ENCODE measurements around the gene TRPM1. TPM values are rescaled to one million over a fixed set of nuclear protein-coding genes. Genes with fewer than 3 reads are reported as not detected.

TRPM1 gene
- total RNA-seq, 1 donor from 2014 or later = not detected

DNA sequence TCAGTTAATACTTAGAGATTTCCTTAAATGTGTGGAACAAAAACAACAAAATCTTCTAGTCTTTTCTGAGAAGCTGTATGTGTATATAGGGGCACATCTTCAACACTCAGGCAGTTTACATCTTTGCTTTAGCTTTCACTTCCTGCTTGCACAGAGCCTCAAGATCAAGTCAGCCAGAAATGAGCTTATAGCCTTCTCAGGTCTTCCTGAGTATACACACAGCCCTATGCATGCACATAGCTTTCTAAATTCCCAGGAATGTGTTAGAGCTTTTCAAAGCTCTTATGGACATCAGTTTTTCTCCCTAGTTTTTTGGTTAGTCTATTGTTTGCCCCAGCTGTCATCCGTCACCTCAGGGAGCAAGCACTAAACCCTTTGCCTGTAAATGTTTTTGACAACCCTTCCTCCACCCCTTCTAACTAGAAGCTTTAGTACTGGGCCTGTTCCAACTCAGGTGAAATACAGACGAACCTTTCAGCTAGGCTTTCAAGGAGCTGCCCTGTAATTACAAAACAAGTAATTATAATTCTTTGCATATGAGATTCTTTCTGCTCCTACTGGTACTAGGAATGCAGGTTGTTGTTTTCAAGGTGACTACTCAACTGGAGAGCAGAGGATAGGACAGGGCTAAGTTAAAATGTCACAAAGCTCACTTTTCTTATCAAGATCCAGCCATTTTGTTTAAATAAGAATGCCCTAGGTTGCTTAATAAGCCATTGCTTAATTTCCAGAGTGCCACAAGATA is 87.5 kb downstream of the TRPM1 start:
- H3K36me3 ChIP-seq (ENCODE audit: control insufficient read depth in 3 of 3, insufficient read depth in 3 of 3, low read length in 3 of 3) = no peaks in the 10 kb centered on the region
- no peak overlapping the region for H3K9ac ChIP-seq (ENCODE audit: low read depth in 1 of 3, low read length in 3 of 3)
- no peak overlapping the region for H3K4me3 ChIP-seq (ENCODE audit: low read length in 3 of 3)
- H3K27me3 ChIP-seq (ENCODE audit: control insufficient read depth in 3 of 3, insufficient read depth in 3 of 3, low read length in 3 of 3) = no peaks in the 10 kb centered on the region
- H3K27ac ChIP-seq (ENCODE audit: low read depth, low read length) = no peak overlapping the region
- H3K9me3 ChIP-seq (ENCODE audit: control insufficient read depth in 3 of 3, low read length in 3 of 3) = peaks cover 0 to 5% (median 0%) of the 10 kb centered on the region in 3 donors
- no peaks in the 10 kb centered on the region for H3K4me1 ChIP-seq (ENCODE audit: control insufficient read depth in 3 of 3, insufficient read depth in 3 of 3, low read length in 3 of 3)

DNA sequence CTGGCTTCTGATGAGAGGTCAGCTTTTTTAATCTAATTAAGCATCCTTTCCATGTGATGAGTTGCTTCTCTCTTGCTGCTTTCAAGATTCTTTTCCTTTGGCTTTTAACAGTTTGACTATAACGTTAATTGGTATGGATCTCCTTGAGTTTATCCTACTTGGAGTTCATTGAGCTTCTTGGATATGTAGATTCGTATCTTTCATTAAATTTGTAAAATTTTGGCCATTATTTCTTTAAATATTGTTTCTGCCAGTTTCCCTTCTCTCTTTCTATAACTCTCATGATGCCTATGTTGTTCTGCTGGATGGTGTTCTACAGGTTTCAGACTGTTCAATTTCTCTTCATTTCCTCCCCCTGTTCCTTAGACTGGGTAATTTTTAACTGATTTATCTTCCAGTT is 89.1 kb downstream of the TRPM1 start:
- Histone ChIP-seq H3K36me3 (ENCODE audit: control insufficient read depth in 3 of 3, insufficient read depth in 3 of 3, low read length in 3 of 3) (no peaks in the 10 kb centered on the region), H3K4me3 (ENCODE audit: low read length in 3 of 3) (no peak overlapping the region), H3K27me3 (ENCODE audit: control insufficient read depth in 3 of 3, insufficient read depth in 3 of 3, low read length in 3 of 3) (no peaks in the 10 kb centered on the region), H3K4me1 (ENCODE audit: control insufficient read depth in 3 of 3, insufficient read depth in 3 of 3, low read length in 3 of 3) (no peaks in the 10 kb centered on the region), H3K27ac (ENCODE audit: low read depth, low read length) (no peak overlapping the region), H3K9me3 (ENCODE audit: control insufficient read depth in 3 of 3, low read length in 3 of 3) (peaks cover 0 to 5% (median 0%) of the 10 kb centered on the region in 3 donors), H3K9ac (ENCODE audit: low read depth in 1 of 3, low read length in 3 of 3) (no peak overlapping the region)

DNA sequence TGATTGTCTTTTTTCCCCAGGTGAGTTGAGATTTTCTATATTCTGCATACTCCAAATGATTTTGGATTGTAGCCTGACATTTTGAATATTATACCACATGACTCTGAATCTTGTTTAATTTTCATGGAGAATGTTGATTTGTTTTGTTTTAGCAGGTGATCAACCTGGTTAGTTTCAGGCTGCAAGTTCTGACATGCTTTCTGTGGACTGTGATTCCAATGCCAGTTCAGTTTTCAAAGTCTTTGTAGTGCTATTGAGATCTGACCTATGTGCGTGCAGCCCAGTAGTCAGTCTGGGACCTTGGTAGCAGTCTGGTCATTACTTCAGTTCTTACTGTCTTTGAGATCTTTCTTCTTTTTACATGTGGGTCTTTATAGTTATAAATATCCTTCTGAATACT is 91.5 kb downstream of the TRPM1 start:
- H3K27ac ChIP-seq (ENCODE audit: low read depth, low read length) = no peak overlapping the region
- H3K36me3 ChIP-seq (ENCODE audit: control insufficient read depth in 3 of 3, insufficient read depth in 3 of 3, low read length in 3 of 3) = no peaks in the 10 kb centered on the region
- H3K4me1 ChIP-seq (ENCODE audit: control insufficient read depth in 3 of 3, insufficient read depth in 3 of 3, low read length in 3 of 3) = no peaks in the 10 kb centered on the region
- no peaks in the 10 kb centered on the region for H3K27me3 ChIP-seq (ENCODE audit: control insufficient read depth in 3 of 3, insufficient read depth in 3 of 3, low read length in 3 of 3)
- H3K9me3 ChIP-seq (ENCODE audit: control insufficient read depth in 3 of 3, low read length in 3 of 3) = peaks cover 0 to 5% (median 0%) of the 10 kb centered on the region in 3 donors
- H3K4me3 ChIP-seq (ENCODE audit: low read length in 3 of 3) = no peak overlapping the region
- no peak overlapping the region for H3K9ac ChIP-seq (ENCODE audit: low read depth in 1 of 3, low read length in 3 of 3)

DNA sequence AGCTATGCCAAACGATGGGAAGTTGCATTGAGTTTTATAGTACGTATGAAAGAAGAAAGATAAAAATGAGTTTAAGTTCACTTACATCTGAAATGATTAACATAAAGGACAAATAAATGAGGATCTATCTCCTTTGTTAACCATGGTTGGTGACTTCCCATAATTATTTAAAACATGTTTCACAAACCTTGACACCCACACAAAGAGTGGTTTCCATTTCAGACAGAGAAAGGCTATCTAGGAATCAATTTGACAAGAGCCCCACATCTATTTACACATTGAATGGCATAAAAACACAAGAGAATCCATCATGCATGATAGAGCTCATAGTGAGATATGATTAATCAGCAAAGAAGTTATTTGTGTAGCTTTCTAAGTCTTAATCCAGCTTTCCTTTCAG is 95.9 kb downstream of the TRPM1 start:
- peaks cover 0 to 3% (median 0%) of the 10 kb centered on the region in 3 donors for H3K4me1 ChIP-seq (ENCODE audit: control insufficient read depth in 3 of 3, insufficient read depth in 3 of 3, low read length in 3 of 3)
- H3K27ac ChIP-seq (ENCODE audit: low read depth, low read length) = no peak overlapping the region
- H3K9me3 ChIP-seq (ENCODE audit: control insufficient read depth in 3 of 3, low read length in 3 of 3) = no peaks in the 10 kb centered on the region
- peaks cover 0 to 5% (median 5%) of the 10 kb centered on the region in 3 donors for H3K27me3 ChIP-seq (ENCODE audit: control insufficient read depth in 3 of 3, insufficient read depth in 3 of 3, low read length in 3 of 3)
- H3K9ac ChIP-seq (ENCODE audit: low read depth in 1 of 3, low read length in 3 of 3) = no peak overlapping the region
- no peak overlapping the region for H3K4me3 ChIP-seq (ENCODE audit: low read length in 3 of 3)
- no peaks in the 10 kb centered on the region for H3K36me3 ChIP-seq (ENCODE audit: control insufficient read depth in 3 of 3, insufficient read depth in 3 of 3, low read length in 3 of 3)

DNA sequence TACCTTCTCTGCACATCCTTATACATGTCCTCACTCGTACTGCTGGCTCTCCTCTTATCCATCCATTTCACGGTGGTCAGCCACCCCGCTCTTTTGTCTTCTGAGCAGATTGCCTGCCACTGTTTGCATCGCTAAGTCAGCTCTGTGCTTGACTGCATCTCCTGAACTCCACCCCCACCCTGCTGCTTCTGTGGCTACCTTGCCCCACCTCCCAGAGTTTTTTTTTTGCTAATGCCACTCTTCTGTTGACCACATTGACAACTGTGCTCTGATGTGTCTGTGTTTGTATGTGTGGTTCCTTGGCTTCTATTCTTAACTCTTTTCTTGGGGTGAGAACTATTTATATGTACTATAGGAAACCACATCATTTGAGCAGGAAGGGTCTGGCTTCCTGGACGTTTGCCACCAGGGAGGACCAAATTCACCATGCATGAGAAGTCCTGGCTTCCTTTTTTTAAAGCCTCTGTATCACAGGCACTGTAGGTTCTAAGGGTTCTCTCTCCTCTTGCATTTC is 97.2 kb downstream of the TRPM1 start:
- Histone ChIP-seq H3K9me3 (ENCODE audit: control insufficient read depth in 3 of 3, low read length in 3 of 3) (no peaks in the 10 kb centered on the region), H3K4me3 (ENCODE audit: low read length in 3 of 3) (no peak overlapping the region)

DNA sequence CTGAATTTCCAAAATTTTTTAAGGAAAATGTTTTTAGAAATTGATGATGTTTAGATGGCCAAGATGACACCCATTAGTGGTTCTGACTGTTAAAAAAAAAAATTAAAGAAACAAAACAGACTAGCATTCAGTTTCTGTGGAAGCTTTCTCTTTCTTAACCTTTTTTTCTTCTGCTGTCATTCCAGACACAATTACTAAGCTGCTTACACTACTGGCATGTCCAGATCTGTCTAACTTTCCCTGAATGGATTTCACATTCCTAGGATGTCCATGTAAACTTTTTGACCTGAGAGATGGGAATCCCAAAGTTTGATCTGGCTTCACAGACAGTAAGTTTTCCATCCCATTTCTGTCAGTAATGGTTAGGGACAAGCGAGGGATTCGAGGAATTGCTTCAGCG is 99.8 kb downstream of the TRPM1 start:
- H3K36me3 ChIP-seq (ENCODE audit: control insufficient read depth in 3 of 3, insufficient read depth in 3 of 3, low read length in 3 of 3) = no peaks in the 10 kb centered on the region
- H3K9me3 ChIP-seq (ENCODE audit: control insufficient read depth in 3 of 3, low read length in 3 of 3) = no peaks in the 10 kb centered on the region
- peaks cover 0 to 8% (median 5%) of the 10 kb centered on the region in 3 donors for H3K27me3 ChIP-seq (ENCODE audit: control insufficient read depth in 3 of 3, insufficient read depth in 3 of 3, low read length in 3 of 3)
- peaks cover 0 to 3% (median 0%) of the 10 kb centered on the region in 3 donors for H3K4me1 ChIP-seq (ENCODE audit: control insufficient read depth in 3 of 3, insufficient read depth in 3 of 3, low read length in 3 of 3)
- H3K4me3 ChIP-seq (ENCODE audit: low read length in 3 of 3) = no peak overlapping the region
- no peak overlapping the region for H3K9ac ChIP-seq (ENCODE audit: low read depth in 1 of 3, low read length in 3 of 3)
- no peak overlapping the region for H3K27ac ChIP-seq (ENCODE audit: low read depth, low read length)

More for the DNA sequence above, 97.2 kb downstream of the TRPM1 start:
- peaks cover 0 to 8% (median 5%) of the 10 kb centered on the region in 3 donors for H3K27me3 ChIP-seq (ENCODE audit: control insufficient read depth in 3 of 3, insufficient read depth in 3 of 3, low read length in 3 of 3)
- H3K4me1 ChIP-seq (ENCODE audit: control insufficient read depth in 3 of 3, insufficient read depth in 3 of 3, low read length in 3 of 3) = peaks cover 0 to 3% (median 0%) of the 10 kb centered on the region in 3 donors
- no peaks in the 10 kb centered on the region for H3K36me3 ChIP-seq (ENCODE audit: control insufficient read depth in 3 of 3, insufficient read depth in 3 of 3, low read length in 3 of 3)
- no peak overlapping the region for H3K9ac ChIP-seq (ENCODE audit: low read depth in 1 of 3, low read length in 3 of 3)
- H3K27ac ChIP-seq (ENCODE audit: low read depth, low read length) = no peak overlapping the region

DNA sequence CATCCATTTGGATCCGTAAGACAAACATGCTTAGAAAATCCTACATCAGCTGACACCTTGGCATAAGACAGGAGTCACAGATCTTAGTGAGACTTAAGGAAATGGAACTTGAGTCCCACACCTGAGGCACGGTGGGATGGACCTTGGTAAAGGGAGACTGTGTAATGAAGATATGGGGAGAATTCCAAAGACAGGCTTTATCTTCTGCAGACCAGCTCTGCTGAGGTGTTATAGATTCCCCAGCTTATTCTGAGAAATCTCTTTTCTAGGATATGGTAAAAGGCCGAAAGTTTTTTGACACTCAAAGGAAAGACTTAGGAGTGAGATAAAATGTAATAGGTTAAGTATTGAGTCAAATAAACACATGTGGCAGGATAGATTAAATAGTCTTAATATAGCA is 101.8 kb downstream of the TRPM1 start:
- no peaks in the 10 kb centered on the region for H3K9me3 ChIP-seq (ENCODE audit: control insufficient read depth in 3 of 3, low read length in 3 of 3)
- H3K4me3 ChIP-seq (ENCODE audit: low read length in 3 of 3) = no peak overlapping the region
- H3K4me1 ChIP-seq (ENCODE audit: control insufficient read depth in 3 of 3, insufficient read depth in 3 of 3, low read length in 3 of 3) = peaks cover 0 to 3% (median 0%) of the 10 kb centered on the region in 3 donors
- no peaks in the 10 kb centered on the region for H3K36me3 ChIP-seq (ENCODE audit: control insufficient read depth in 3 of 3, insufficient read depth in 3 of 3, low read length in 3 of 3)
- H3K27me3 ChIP-seq (ENCODE audit: control insufficient read depth in 3 of 3, insufficient read depth in 3 of 3, low read length in 3 of 3) = peaks cover 0 to 8% (median 5%) of the 10 kb centered on the region in 3 donors
- no peak overlapping the region for H3K9ac ChIP-seq (ENCODE audit: low read depth in 1 of 3, low read length in 3 of 3)
- H3K27ac ChIP-seq (ENCODE audit: low read depth, low read length) = no peak overlapping the region

DNA sequence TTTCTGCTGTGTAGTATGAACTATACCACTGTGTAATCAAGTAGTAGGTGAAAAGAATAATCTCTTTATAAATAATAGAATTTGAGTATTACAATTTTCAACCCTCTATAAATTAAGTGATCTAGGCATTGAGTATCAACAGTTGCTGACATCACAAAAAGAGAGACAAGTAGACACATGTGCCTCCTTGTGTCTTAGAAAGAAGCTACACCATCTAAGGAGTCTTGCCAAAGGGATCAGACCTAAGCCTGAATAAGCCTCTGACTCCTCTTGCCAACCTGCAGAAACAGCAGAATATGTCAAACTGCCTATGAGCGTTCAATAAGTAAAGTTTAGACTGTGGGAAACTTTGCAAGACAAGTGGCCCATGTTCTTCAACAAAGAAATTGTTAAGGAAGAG is 104.3 kb downstream of the TRPM1 start:
- H3K27ac ChIP-seq (ENCODE audit: low read depth, low read length) = no peak overlapping the region

DNA sequence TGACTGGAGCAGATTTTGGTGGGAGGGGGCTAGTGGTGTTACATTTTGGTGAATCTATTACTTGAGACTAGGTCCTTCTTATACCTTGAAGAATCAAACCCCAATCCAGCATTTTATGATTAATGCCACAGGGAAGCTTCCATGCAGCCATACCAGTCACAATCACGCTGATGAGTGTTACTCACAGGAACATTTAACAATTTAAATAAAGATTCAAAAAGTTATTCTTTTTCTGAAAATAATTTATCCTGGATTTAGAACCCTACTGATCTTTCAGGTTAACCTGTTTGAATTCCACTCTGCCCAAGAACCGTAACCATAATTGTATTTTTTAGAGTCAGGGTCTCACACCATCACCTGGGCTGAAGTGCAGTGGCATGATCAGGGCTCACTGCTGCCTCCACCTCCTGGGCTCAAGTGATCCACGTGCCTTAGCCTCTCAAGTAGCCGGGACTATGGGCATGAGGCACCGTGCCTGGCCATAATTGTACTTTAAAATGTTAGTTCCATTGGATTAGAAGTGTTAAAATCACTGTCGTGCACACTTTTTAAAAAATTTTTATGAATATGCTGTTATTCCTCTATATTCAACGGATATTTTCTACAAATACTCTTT is 109.2 kb downstream of the TRPM1 start:
- Histone ChIP-seq H3K9me3 (ENCODE audit: control insufficient read depth in 3 of 3, low read length in 3 of 3) (no peaks in the 10 kb centered on the region), H3K36me3 (ENCODE audit: control insufficient read depth in 3 of 3, insufficient read depth in 3 of 3, low read length in 3 of 3) (no peaks in the 10 kb centered on the region), H3K4me1 (ENCODE audit: control insufficient read depth in 3 of 3, insufficient read depth in 3 of 3, low read length in 3 of 3) (peaks cover 15 to 29% (median 22%) of the 10 kb centered on the region in 3 donors), H3K27ac (ENCODE audit: low read depth, low read length) (peak overlapping the region; percentile 96), H3K9ac (ENCODE audit: low read depth in 1 of 3, low read length in 3 of 3) (peak overlapping the region; percentile 89 to 99 (median 97)), H3K4me3 (ENCODE audit: low read length in 3 of 3) (peak overlapping the region; percentile 85 to 98 (median 89)), H3K27me3 (ENCODE audit: control insufficient read depth in 3 of 3, insufficient read depth in 3 of 3, low read length in 3 of 3) (no peaks in the 10 kb centered on the region)

More for the DNA sequence above, 104.3 kb downstream of the TRPM1 start:
- no peak overlapping the region for H3K4me3 ChIP-seq (ENCODE audit: low read length in 3 of 3)
- no peak overlapping the region for H3K9ac ChIP-seq (ENCODE audit: low read depth in 1 of 3, low read length in 3 of 3)
- H3K4me1 ChIP-seq (ENCODE audit: control insufficient read depth in 3 of 3, insufficient read depth in 3 of 3, low read length in 3 of 3) = peaks cover 3 to 4% (median 3%) of the 10 kb centered on the region in 3 donors
- peaks cover 0 to 8% (median 5%) of the 10 kb centered on the region in 3 donors for H3K27me3 ChIP-seq (ENCODE audit: control insufficient read depth in 3 of 3, insufficient read depth in 3 of 3, low read length in 3 of 3)
- no peaks in the 10 kb centered on the region for H3K9me3 ChIP-seq (ENCODE audit: control insufficient read depth in 3 of 3, low read length in 3 of 3)
- H3K36me3 ChIP-seq (ENCODE audit: control insufficient read depth in 3 of 3, insufficient read depth in 3 of 3, low read length in 3 of 3) = no peaks in the 10 kb centered on the region

Data from skeletal muscle tissue (tissue), 4 donors.